SK-N-SH (cell line): ENCODE results near the gene IL17REL. TPM values are rescaled to one million over a fixed set of nuclear protein-coding genes. Genes with fewer than 3 reads are reported as not detected.

Experiments used
- CTCF ChIA-PET: fragments of 300-600, 350-600 bp; formaldehyde crosslinking; extraction: SDS; loops from one replicate; lab custom pipeline; 2021; lab: Yijun Ruan, JAX
- POLR2A ChIA-PET: fragments of 350-600 bp; sonication (Branson Sonifier 250); formaldehyde crosslinking; extraction: SDS; loops from one replicate; lab custom pipeline; 2020; ENCODE audit warnings: antibody characterized with exemption, inconsistent platforms; lab: Yijun Ruan, JAX
- DNase-seq: peaks from one replicate; pipeline ENCODE4 v3.0.0; 2012
- H2AFZ ChIP-seq: fragments of 200-600 bp; sonication (generic); 2 replicates; pipeline ENCODE4 v1.8.1; 2016; ENCODE audit warnings: antibody characterized with exemption, mild to moderate bottlenecking, low read depth
- H3F3A ChIP-seq: fragments of 200-600 bp; sonication (generic); replicated peaks from 2 replicates; pipeline ENCODE3; 2016; ENCODE audit warnings: antibody characterized with exemption, mild to moderate bottlenecking; ENCODE audit not compliant: insufficient read depth
- H3K27ac ChIP-seq, 2 experiments: fragments of 200-500 bp in 1 of 2; fragments of 200-600 bp in 1 of 2; sonication (Bioruptor generic) in 1 of 2; sonication (generic), shearing (Covaris generic) in 1 of 2; 2 replicates each; pipeline versions ENCODE4 v1.5.1 to v1.6.1; 2014 to 2016; ENCODE audit warnings: low read depth in 2 of 2, inconsistent platforms in 1 of 2, low read length in 1 of 2, mild to moderate bottlenecking in 1 of 2, mixed read lengths in 1 of 2
- H3K27me3 ChIP-seq: fragments of 200-600 bp; sonication (generic), shearing (Covaris generic); 2 replicates; pipeline ENCODE4 v1.6.1; 2016; ENCODE audit warnings: mixed run types; ENCODE audit not compliant: insufficient read depth
- H3K36me3 ChIP-seq, 2 experiments: fragments of 200-500 bp in 1 of 2; fragments of 200-600 bp in 1 of 2; sonication (Bioruptor generic) in 1 of 2; sonication (generic) in 1 of 2; replicated peaks in 1 of 2; 2 replicates each; pipeline versions ENCODE3 to v1.5.1; 2014 to 2016; ENCODE audit warnings: low read length in 1 of 2, mild to moderate bottlenecking in 1 of 2; ENCODE audit not compliant: insufficient read depth in 2 of 2, control insufficient read depth in 1 of 2
- H3K4me1 ChIP-seq, 2 experiments: fragments of 200-500 bp in 1 of 2; fragments of 200-600 bp in 1 of 2; sonication (Bioruptor generic) in 1 of 2; sonication (generic), shearing (Covaris generic) in 1 of 2; 2 replicates each; pipeline versions ENCODE4 v1.5.1 to v1.6.1; 2014 to 2016; ENCODE audit warnings: low read depth in 1 of 2, low read length in 1 of 2, mixed run types in 1 of 2; ENCODE audit not compliant: insufficient read depth in 2 of 2, control insufficient read depth in 1 of 2
- H3K4me2 ChIP-seq: fragments of 200-600 bp; sonication (generic), shearing (Covaris generic); 2 replicates; pipeline ENCODE4 v1.6.1; 2017; ENCODE audit warnings: mixed run types
- H3K4me3 ChIP-seq, 2 experiments: fragments of 200-500 bp in 1 of 2; fragments of 200-600 bp in 1 of 2; sonication (Bioruptor generic) in 1 of 2; sonication (generic), shearing (Covaris generic) in 1 of 2; 2 replicates each; pipeline versions ENCODE4 v1.5.1 to v1.8.1; 2014 to 2016; ENCODE audit warnings: low read depth in 2 of 2, inconsistent platforms in 1 of 2, low read length in 1 of 2, mild to moderate bottlenecking in 1 of 2, mixed read lengths in 1 of 2, moderate library complexity in 1 of 2
- H3K79me2 ChIP-seq: fragments of 200-600 bp; sonication (generic); 2 replicates; pipeline ENCODE4 v1.8.1; 2017; ENCODE audit warnings: mild to moderate bottlenecking; ENCODE audit not compliant: insufficient read depth
- H3K9ac ChIP-seq: fragments of 200-600 bp; sonication (generic); 2 replicates; pipeline ENCODE4 v1.6.1; 2017; ENCODE audit warnings: mixed run types
- H3K9me2 ChIP-seq: fragments of 200-600 bp; sonication (generic); 2 replicates; pipeline ENCODE4 v1.6.1; 2017; ENCODE audit warnings: mixed run types
- H3K9me3 ChIP-seq: fragments of 200-600 bp; sonication (generic); 2 replicates; pipeline ENCODE4 v1.6.1; 2017; ENCODE audit warnings: mixed run types, mild to moderate bottlenecking, moderate library complexity
- H4K20me1 ChIP-seq: fragments of 200-600 bp; sonication (generic); 2 replicates; pipeline ENCODE4 v1.6.1; 2017; ENCODE audit warnings: mild to moderate bottlenecking, mixed run types; ENCODE audit not compliant: insufficient read depth
- CHD2 ChIP-seq: fragments of 150-350 bp; IDR thresholded peaks from 2 replicates; pipeline ENCODE4 v1.6.1; 2018; ENCODE audit warnings: low read length; ENCODE audit not compliant: partially characterized antibody
- EZH2phosphoT487 ChIP-seq: fragments of 200-600 bp; sonication (generic); IDR thresholded peaks from 2 replicates; pipeline ENCODE4 v1.6.1; 2017; ENCODE audit warnings: low read depth, mixed run types, mild to moderate bottlenecking, antibody characterized with exemption, moderate library complexity, borderline replicate concordance
- FOSL2 ChIP-seq: IDR thresholded peaks from 2 replicates; pipeline ENCODE4 v1.4.0; 2012; ENCODE audit warnings: low read depth, mild to moderate bottlenecking, moderate library complexity, borderline replicate concordance
- FOXM1 ChIP-seq: IDR thresholded peaks from 2 replicates; pipeline ENCODE4 v1.4.0; 2012; ENCODE audit warnings: low read depth, mild to moderate bottlenecking
- GABPA ChIP-seq: IDR thresholded peaks from 2 replicates; pipeline ENCODE4 v1.4.0; 2012; ENCODE audit warnings: low read depth, mild to moderate bottlenecking
- IRF3 ChIP-seq: fragments of 150-350 bp; IDR thresholded peaks from 2 replicates; pipeline ENCODE4 v1.6.1; 2016; ENCODE audit warnings: mild to moderate bottlenecking, low read depth, low read length
- MEF2A ChIP-seq: IDR thresholded peaks from 2 replicates; pipeline ENCODE4 v1.4.0; 2012; ENCODE audit warnings: low read depth, borderline replicate concordance
- POLR2AphosphoS5 ChIP-seq: IDR thresholded peaks from 2 replicates; pipeline ENCODE4 v1.6.1; 2012; ENCODE audit warnings: low read depth, low read length
- RFX5 ChIP-seq: IDR thresholded peaks from 2 replicates; pipeline ENCODE4 v1.6.1; 2012; ENCODE audit warnings: mild to moderate bottlenecking, improper control_type of control experiment, low read length
- SIN3A ChIP-seq: IDR thresholded peaks from 2 replicates; pipeline ENCODE4 v1.6.1; 2012; ENCODE audit warnings: low read depth, mild to moderate bottlenecking, low read length, moderate library complexity, borderline replicate concordance
- SMC3 ChIP-seq: IDR thresholded peaks from 2 replicates; pipeline ENCODE4 v1.6.1; 2012; ENCODE audit warnings: low read depth, low read length, improper control_type of control experiment
- TAF1 ChIP-seq: IDR thresholded peaks from 2 replicates; pipeline ENCODE4 v1.6.1; 2012; ENCODE audit warnings: low read depth, mild to moderate bottlenecking, low read length, moderate library complexity, borderline replicate concordance
- TCF12 ChIP-seq: IDR thresholded peaks from 2 replicates; pipeline ENCODE4 v1.4.0; 2012
- TEAD4 ChIP-seq: IDR thresholded peaks from 2 replicates; pipeline ENCODE4 v1.4.0; 2012; ENCODE audit warnings: mild to moderate bottlenecking, borderline replicate concordance; ENCODE audit not compliant: insufficient read depth
- USF2 ChIP-seq: fragments of 150-350 bp; IDR thresholded peaks from 2 replicates; pipeline ENCODE4 v1.6.1; 2017; ENCODE audit warnings: antibody characterized with exemption, low read length, low read depth, borderline replicate concordance
- YY1 ChIP-seq: IDR thresholded peaks from 2 replicates; pipeline ENCODE4 v1.4.0; 2012; ENCODE audit warnings: low read depth, mild to moderate bottlenecking
- ZBTB33 ChIP-seq: IDR thresholded peaks from 2 replicates; pipeline ENCODE4 v1.4.0; 2012; ENCODE audit warnings: low read depth, borderline replicate concordance
- WGBS: methylation state at CpG from one replicate; pipeline ENCODE4 v1.1.6; 2017; ENCODE audit warnings: low lambda C conversion rate; 5-methylcytosine and 5-hydroxymethylcytosine counted together
- polyA plus RNA-seq, 3 experiments: library from polyadenylated mRNA; depleted of rRNA; stranded (reverse); fragments of >200 nt; gene quantifications; 2 replicates each; pipeline ENCODE4 v1.2.3, GENCODE V29; 2012
- TF ChIP-seq, protein P1 (sequence below): IDR thresholded peaks from 2 replicates; pipeline ENCODE4; 2012
- TF ChIP-seq, protein P2 (sequence below): IDR thresholded peaks from 2 replicates; pipeline ENCODE4 v1.4.0; 2012; ENCODE audit warnings: low read depth
- TF ChIP-seq, protein P3 (sequence below): IDR thresholded peaks from 2 replicates; pipeline ENCODE4 v1.4.0; 2012; ENCODE audit warnings: low read depth, borderline replicate concordance

IL17REL gene
- polyA plus RNA-seq, 1 of the 3 experiments (the other 2 are of a cell fraction), result not detected

DNA sequence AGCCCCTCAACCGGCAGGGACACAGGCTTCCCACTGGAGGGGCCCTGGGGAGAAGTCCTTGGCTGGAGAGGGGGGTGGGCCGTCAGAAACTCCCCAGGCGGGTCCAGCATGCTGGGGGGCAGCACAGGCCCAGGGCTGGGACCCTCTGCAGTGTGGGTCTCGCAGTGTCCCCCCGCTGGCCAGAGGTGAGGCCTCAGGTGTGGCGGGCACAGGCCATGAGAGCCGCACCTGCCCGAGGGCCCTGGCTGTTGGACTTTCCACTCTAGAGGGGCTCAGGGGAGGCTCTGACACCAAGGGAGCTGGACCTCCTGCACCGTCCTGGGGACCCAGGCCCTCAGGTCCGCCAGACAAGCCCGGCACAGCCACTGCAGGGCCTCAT is 62.7 kb downstream of the IL17REL start (continued):
- TF ChIP-seq ZBTB33 (no peak), TEAD4 (no peak)

GRCh38 chr22:49948958-49949913 is 63.3 kb downstream of the IL17REL start:
- CTCF ChIA-PET, result no interaction called here
- Histone ChIP-seq H3K79me2 (no peaks in the 10 kb centered on the region), H4K20me1 (no peaks in the 10 kb centered on the region), H3K4me1 (peaks cover 13 to 28% of the 10 kb centered on the region in 2 experiments), H3F3A (peaks cover 5% of the 10 kb centered on the region), H2AFZ (no peak overlapping the region), H3K4me3 (no peak overlapping the region), H3K9ac (no peak overlapping the region), H3K9me2 (no peaks in the 10 kb centered on the region), H3K36me3 (no peaks in the 10 kb centered on the region), H3K9me3 (no peaks in the 10 kb centered on the region), H3K4me2 (no peak overlapping the region), H3K27me3 (no peaks in the 10 kb centered on the region), H3K27ac (no peak overlapping the region)
- 87% methylated on average over 19 of the region's 42 CpGs for WGBS
- TF ChIP-seq MEF2A, result no peak
- TF ChIP-seq YY1, result no peak
- TF ChIP-seq FOSL2, result no peak
- no peak for TF ChIP-seq USF2
- no peak for TF ChIP-seq TAF1
- TF ChIP-seq SIN3A, result no peak
- TF ChIP-seq FOXM1, result no peak
- TF ChIP-seq TCF12, result no peak
- TF ChIP-seq SMC3, result no peak
- TF ChIP-seq, protein P1, sequence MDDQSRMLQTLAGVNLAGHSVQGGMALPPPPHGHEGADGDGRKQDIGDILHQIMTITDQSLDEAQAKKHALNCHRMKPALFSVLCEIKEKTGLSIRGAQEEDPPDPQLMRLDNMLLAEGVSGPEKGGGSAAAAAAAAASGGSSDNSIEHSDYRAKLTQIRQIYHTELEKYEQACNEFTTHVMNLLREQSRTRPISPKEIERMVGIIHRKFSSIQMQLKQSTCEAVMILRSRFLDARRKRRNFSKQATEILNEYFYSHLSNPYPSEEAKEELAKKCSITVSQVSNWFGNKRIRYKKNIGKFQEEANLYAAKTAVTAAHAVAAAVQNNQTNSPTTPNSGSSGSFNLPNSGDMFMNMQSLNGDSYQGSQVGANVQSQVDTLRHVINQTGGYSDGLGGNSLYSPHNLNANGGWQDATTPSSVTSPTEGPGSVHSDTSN, result no peak
- no peak for TF ChIP-seq RFX5
- TF ChIP-seq IRF3, result no peak
- TF ChIP-seq, protein P2, sequence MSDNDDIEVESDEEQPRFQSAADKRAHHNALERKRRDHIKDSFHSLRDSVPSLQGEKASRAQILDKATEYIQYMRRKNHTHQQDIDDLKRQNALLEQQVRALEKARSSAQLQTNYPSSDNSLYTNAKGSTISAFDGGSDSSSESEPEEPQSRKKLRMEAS, result no peak
- no peak for TF ChIP-seq CHD2
- TF ChIP-seq, protein P3, sequence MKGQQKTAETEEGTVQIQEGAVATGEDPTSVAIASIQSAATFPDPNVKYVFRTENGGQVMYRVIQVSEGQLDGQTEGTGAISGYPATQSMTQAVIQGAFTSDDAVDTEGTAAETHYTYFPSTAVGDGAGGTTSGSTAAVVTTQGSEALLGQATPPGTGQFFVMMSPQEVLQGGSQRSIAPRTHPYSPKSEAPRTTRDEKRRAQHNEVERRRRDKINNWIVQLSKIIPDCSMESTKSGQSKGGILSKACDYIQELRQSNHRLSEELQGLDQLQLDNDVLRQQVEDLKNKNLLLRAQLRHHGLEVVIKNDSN, result no peak
- TF ChIP-seq GABPA, result no peak
- TF ChIP-seq EZH2phosphoT487, result no peak
- TF ChIP-seq ZBTB33, result no peak
- no peak for TF ChIP-seq POLR2AphosphoS5
- POLR2A ChIA-PET, result no interaction called here
- no peak for DNase-seq
